Nephron (organoid): ENCODE data around the gene TMEM8B.

ENCODE experiments used
- H3K27ac Mint-ChIP-seq, 3 experiments: 2 replicates each; pipeline ENCODE4 v1.8.0; 2020; ENCODE audit warnings: mixed read lengths in 3 of 3, mild to moderate bottlenecking in 2 of 3, moderate library complexity in 1 of 3
- H3K27me3 Mint-ChIP-seq: 2 replicates; pipeline ENCODE4 v1.8.0; 2021; ENCODE audit warnings: low read depth, mild to moderate bottlenecking, moderate library complexity, mixed read lengths
- H3K36me3 Mint-ChIP-seq: 2 replicates; pipeline ENCODE4 v1.8.0; 2020; ENCODE audit warnings: low read depth, mixed read lengths
- H3K4me1 Mint-ChIP-seq: 2 replicates; pipeline ENCODE4 v1.8.0; 2020; ENCODE audit warnings: mixed read lengths
- H3K4me3 Mint-ChIP-seq, 3 experiments: 2 replicates each; pipeline ENCODE4 v1.8.0; 2020; ENCODE audit warnings: mild to moderate bottlenecking in 3 of 3, mixed read lengths in 3 of 3, moderate library complexity in 2 of 3
- H3K9me3 Mint-ChIP-seq: 2 replicates; pipeline ENCODE4 v1.8.0; 2020; ENCODE audit warnings: mixed read lengths
- CTCF ChIP-seq, 3 experiments: fragments of 200-600 bp; sonication (generic); IDR thresholded peaks; one replicate each; pipeline ENCODE4 v1.5.0; 2021; ENCODE audit warnings: antibody characterized with exemption in 3 of 3; ENCODE audit not compliant: unreplicated experiment in 3 of 3

Gene TMEM8B

DNA sequence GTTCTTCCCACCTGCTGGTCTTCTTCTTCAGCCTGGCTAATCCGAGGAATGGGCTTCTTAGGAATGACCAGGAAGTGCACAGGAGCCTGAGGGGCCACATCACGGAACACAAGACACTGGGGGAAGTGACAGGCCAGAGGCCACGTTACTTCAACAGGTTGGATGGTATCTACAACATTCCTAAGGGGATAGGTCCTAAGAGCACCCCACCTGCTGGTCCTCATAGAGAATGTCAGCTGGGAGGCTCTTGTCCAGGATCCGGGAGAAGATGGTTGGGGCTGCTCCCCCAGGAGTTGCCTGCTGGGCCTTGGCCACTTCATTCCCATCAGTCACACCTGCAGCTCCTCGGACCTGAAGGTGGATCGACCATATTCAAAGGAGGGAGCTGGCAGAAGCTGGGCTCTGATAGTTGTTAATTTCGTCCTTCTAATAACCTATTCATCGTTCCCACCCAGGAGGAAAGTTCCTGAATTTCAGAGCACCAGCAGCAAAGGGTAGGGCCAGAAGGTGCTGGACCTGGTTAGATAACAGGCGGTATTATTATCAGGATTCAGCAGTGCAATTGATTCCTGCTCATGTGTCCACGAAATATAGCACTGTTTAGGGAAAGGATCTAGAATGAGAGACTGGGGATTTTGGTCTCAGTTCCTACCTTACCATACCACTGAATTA, 15.5 kb upstream of the TMEM8B start:
- peak overlapping the region; percentile 77 to 97 (median 86) for H3K27ac Mint-ChIP-seq
- H3K4me3 Mint-ChIP-seq, result peak overlapping the region; percentile 86 to 94 (median 92)
- H3K4me1 Mint-ChIP-seq, result peaks cover 36% of the 10 kb centered on the region
- H3K36me3 Mint-ChIP-seq, result no peaks in the 10 kb centered on the region
- H3K9me3 Mint-ChIP-seq, result no peaks in the 10 kb centered on the region
- H3K27me3 Mint-ChIP-seq, result no peaks in the 10 kb centered on the region
- peak; percentile 21 to 37 (median 33) for TF ChIP-seq CTCF (IDR thresholded peaks at IDR 0.05; ENCODE audit: unreplicated experiment in 3 of 3)

DNA sequence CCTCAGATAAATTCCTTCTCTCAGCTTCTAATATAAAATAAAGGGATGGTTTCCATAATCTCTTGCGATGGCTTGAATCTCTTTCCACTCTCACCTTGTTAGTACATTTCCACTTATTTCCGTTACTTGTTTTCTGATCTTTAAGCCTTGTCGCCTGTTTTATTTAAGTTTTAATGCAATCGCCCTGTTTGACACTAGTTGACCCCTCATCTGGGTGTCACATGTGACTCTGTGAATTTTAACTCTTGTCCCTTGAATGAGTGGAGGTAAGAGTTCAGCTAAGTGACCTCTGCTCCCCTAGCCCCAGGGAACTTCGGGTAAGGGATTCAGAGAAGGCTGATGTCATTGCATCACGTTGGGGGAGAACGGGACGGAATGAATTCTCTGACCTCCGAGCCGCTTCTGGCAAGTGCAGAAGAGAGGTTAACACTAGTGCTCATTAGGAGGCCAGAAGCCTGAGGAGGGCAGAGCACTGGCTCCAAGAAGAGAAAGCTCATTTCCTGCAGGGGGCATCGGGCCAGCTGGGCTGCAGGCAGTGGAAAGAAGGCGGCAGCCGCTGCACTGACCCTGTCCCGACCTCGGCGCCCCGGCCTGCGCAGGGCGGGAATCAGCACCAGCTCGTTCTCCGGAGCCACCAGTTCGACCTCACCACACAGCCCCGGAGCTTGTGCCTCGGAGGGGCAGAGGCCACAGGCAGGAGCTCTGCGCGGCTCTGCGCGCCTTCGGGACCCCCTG, 14.8 kb upstream of the TMEM8B start:
- Mint-ChIP-seq H3K4me1 (peaks cover 36% of the 10 kb centered on the region), H3K27me3 (no peaks in the 10 kb centered on the region), H3K36me3 (no peaks in the 10 kb centered on the region), H3K27ac (peak overlapping the region; percentile 86 to 97 (median 89)), H3K4me3 (peak overlapping the region; percentile 86 to 94 (median 92)), H3K9me3 (no peaks in the 10 kb centered on the region)
- TF ChIP-seq CTCF (IDR thresholded peaks at IDR 0.05; ENCODE audit: unreplicated experiment in 3 of 3), result peak; percentile 18 to 50 (median 26)

- peaks cover 36% of the 10 kb centered on the region for H3K4me1 Mint-ChIP-seq
- no peaks in the 10 kb centered on the region for H3K9me3 Mint-ChIP-seq
- H3K36me3 Mint-ChIP-seq, result no peaks in the 10 kb centered on the region
- no peaks in the 10 kb centered on the region for H3K27me3 Mint-ChIP-seq
- no peak for TF ChIP-seq CTCF (IDR thresholded peaks at IDR 0.05; ENCODE audit: unreplicated experiment in 3 of 3)
- H3K27ac Mint-ChIP-seq, result peak within 1 kb of the TSS; percentile 86 to 97 (median 94)
- H3K4me3 Mint-ChIP-seq, result peak within 1 kb of the TSS; percentile 88 to 94 (median 92)
Observed at GRCh38 chr9:35814841-35815543, 14.0 kb upstream of the TMEM8B start, which contains the start of gene HINT2. Gene HINT2, minus strand, starts transcription at chr9:35815042. Its CDS starts 63 bp downstream, at chr9:35814979.

DNA sequence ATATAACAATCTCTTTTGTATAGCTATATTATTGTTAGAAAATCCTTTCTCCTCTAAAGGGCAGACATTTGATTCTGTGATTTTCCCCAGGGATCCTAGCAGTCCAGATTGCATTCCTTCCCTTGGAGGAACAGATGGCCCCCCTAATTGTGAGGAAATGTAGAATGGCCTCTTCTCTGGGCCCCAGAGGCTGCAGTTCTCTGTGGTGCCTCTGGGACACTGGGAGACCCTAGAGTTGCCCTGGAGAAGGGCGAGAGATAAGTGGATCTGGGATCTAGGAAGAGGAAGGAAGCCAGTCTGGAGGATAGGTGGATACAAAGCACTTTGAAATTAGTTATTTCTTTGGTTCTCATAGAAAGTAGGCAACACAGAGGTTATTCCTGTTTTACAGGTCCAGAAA, 12.3 kb upstream of the TMEM8B start:
- Mint-ChIP-seq H3K36me3 (no peaks in the 10 kb centered on the region), H3K27me3 (no peaks in the 10 kb centered on the region), H3K4me3 (peak overlapping the region; percentile 70 to 94 (median 88)), H3K27ac (no peak overlapping the region), H3K9me3 (no peaks in the 10 kb centered on the region), H3K4me1 (peaks cover 34% of the 10 kb centered on the region)
- no peak for TF ChIP-seq CTCF (IDR thresholded peaks at IDR 0.05; ENCODE audit: unreplicated experiment in 3 of 3)

- Mint-ChIP-seq H3K9me3 (no peaks in the 10 kb centered on the region), H3K4me1 (peaks cover 20% of the 10 kb centered on the region), H3K27me3 (no peaks in the 10 kb centered on the region), H3K36me3 (no peaks in the 10 kb centered on the region), H3K27ac (no peak overlapping the region), H3K4me3 (peak overlapping the region in 2 of 3 experiments; percentile 42 to 54)
- no peak for TF ChIP-seq CTCF (IDR thresholded peaks at IDR 0.05; ENCODE audit: unreplicated experiment in 3 of 3)
Observed at GRCh38 chr9:35818341-35818740, 10.7 kb upstream of the TMEM8B start.
